ENCODE measurements around the gene ODF2L. TPM values are rescaled to one million over a fixed set of nuclear protein-coding genes. Genes with fewer than 3 reads are reported as not detected.

ODF2L gene
- total RNA-seq, 2 experiments from 2014 or later: 68.1 to 71.2 TPM

- ChIA-PET POLR2A (no interaction called here), CTCF (interaction anchor here (2.0 kb wide), 1 partner anchor 329 kb away, joined by 5 read pairs; the partner anchor contains the start of gene SH3GLB1)
- Mint-ChIP-seq H3K36me3 (ENCODE audit: low read depth) (peaks cover 67% of the 10 kb centered on the region), H3K27ac (no peak overlapping the region), H3K4me3 (no peak overlapping the region), H3K27me3 (no peaks in the 10 kb centered on the region), H3K9me3 (no peaks in the 10 kb centered on the region), H3K4me1 (ENCODE audit: low read depth) (peaks cover 6% of the 10 kb centered on the region)
- Histone ChIP-seq H3K27ac (ENCODE audit: low read depth in 1 of 2, low read length in 2 of 2) (no peak overlapping the region), H3K4me1 (ENCODE audit: insufficient read depth, low read length) (no peaks in the 10 kb centered on the region), H3K36me3 (ENCODE audit: insufficient read depth, low read length) (peaks cover 30% of the 10 kb centered on the region), H3K4me3 (ENCODE audit: low read length) (no peak overlapping the region), H3K27me3 (ENCODE audit: control insufficient read depth in 1 of 2, insufficient read depth in 2 of 2, low read length in 2 of 2) (no peaks in the 10 kb centered on the region), H3K9me3 (ENCODE audit: control insufficient read depth in 1 of 2, insufficient read depth in 1 of 2, low read length in 2 of 2) (peaks cover 0 to 7% of the 10 kb centered on the region in 2 experiments)
- intact Hi-C loops (cut with DNase I, micrococcal nuclease): loop anchor here in 1 of 2 experiments (10.0 kb wide), 2 partner anchors 459 to 709 kb away; no protein-coding TSS in a partner anchor
- no peak for TF ChIP-seq CTCF (IDR thresholded peaks at IDR 0.05)
- DNase-seq: no peak
- no peak for ATAC-seq (ENCODE audit: poor library complexity)
These were observed 20.4 kb downstream of the ODF2L start for GRCh38 chr1:86375688-86376087.

DNA sequence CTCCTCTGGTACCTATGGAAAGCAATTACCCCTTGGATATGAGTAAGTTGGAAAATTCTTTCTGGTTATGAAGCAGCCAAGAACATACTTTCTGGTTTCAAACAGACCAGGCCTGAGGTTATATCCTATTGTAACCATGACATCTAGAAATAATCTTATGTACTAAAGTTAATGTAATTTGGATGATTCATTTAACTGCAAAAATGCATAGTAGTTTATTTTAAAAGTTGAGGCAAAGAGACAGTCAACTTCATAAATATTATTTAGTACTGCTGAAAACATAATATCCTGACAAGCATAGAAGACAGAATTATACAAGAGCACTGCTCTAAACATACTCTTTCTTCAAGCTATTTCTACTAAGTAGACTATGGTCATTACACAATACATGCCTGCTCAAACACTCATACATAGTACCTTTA is 25.5 kb downstream of the ODF2L start:
- no peaks in the 10 kb centered on the region for H3K27me3 ChIP-seq (ENCODE audit: control insufficient read depth in 1 of 2, insufficient read depth in 2 of 2, low read length in 2 of 2)
- TF ChIP-seq CTCF (IDR thresholded peaks at IDR 0.05): no peak
- intact Hi-C loops (cut with DNase I, micrococcal nuclease): loop anchor here in 1 of 2 experiments (10.0 kb wide), 2 partner anchors 464 to 714 kb away; no protein-coding TSS in a partner anchor
- H3K9me3 Mint-ChIP-seq: no peaks in the 10 kb centered on the region
- H3K4me1 ChIP-seq (ENCODE audit: insufficient read depth, low read length): no peaks in the 10 kb centered on the region
- H3K4me3 ChIP-seq (ENCODE audit: low read length): no peak overlapping the region
- DNase-seq (no peak), ATAC-seq (ENCODE audit: poor library complexity) (no peak)
- peaks cover 57% of the 10 kb centered on the region for H3K36me3 Mint-ChIP-seq (ENCODE audit: low read depth)
- no peak overlapping the region for H3K4me3 Mint-ChIP-seq
- ChIA-PET CTCF (no interaction called here), POLR2A (no interaction called here)
- H3K9me3 ChIP-seq (ENCODE audit: control insufficient read depth in 1 of 2, insufficient read depth in 1 of 2, low read length in 2 of 2): no peaks in the 10 kb centered on the region
- H3K27ac Mint-ChIP-seq: no peak overlapping the region
- no peak overlapping the region for H3K27ac ChIP-seq (ENCODE audit: low read depth in 1 of 2, low read length in 2 of 2)
- peaks cover 32% of the 10 kb centered on the region for H3K36me3 ChIP-seq (ENCODE audit: insufficient read depth, low read length)
- H3K27me3 Mint-ChIP-seq: no peaks in the 10 kb centered on the region
- H3K4me1 Mint-ChIP-seq (ENCODE audit: low read depth): no peaks in the 10 kb centered on the region

DNA sequence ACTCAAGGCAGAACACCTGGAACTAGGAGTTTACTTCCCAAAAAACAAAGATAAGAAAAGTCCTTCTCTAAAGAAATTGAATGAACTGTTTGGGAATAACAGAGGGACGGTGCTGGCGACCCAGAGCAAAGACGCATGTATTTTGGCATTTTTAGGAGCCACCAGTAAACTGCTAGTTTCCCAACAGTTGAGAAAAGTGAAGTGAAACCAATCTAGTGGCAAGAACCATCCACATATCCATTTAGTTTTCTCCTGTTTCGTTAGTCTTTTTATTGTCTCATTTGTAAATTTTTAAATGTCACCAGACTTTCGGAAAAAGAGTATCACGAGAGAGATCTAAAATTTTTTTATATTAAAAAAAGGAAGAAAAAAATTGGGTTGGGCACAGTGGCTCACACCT is 30.2 kb downstream of the ODF2L start:
- CTCF ChIA-PET: no interaction called here
- Mint-ChIP-seq H3K27me3 (no peaks in the 10 kb centered on the region), H3K9me3 (no peaks in the 10 kb centered on the region), H3K36me3 (ENCODE audit: low read depth) (peaks cover 46% of the 10 kb centered on the region), H3K4me1 (ENCODE audit: low read depth) (no peaks in the 10 kb centered on the region), H3K4me3 (no peak overlapping the region), H3K27ac (no peak overlapping the region)
- POLR2A ChIA-PET: no interaction called here
- H3K27me3 ChIP-seq (ENCODE audit: control insufficient read depth in 1 of 2, insufficient read depth in 2 of 2, low read length in 2 of 2): no peaks in the 10 kb centered on the region
- ATAC-seq (ENCODE audit: poor library complexity): no peak
- H3K27ac ChIP-seq (ENCODE audit: low read depth in 1 of 2, low read length in 2 of 2): no peak overlapping the region
- intact Hi-C loops (cut with DNase I, micrococcal nuclease): no loop called here
- H3K4me1 ChIP-seq (ENCODE audit: insufficient read depth, low read length): no peaks in the 10 kb centered on the region
- no peaks in the 10 kb centered on the region for H3K9me3 ChIP-seq (ENCODE audit: control insufficient read depth in 1 of 2, insufficient read depth in 1 of 2, low read length in 2 of 2)
- H3K4me3 ChIP-seq (ENCODE audit: low read length): no peak overlapping the region
- no peak for DNase-seq
- no peak for TF ChIP-seq CTCF (IDR thresholded peaks at IDR 0.05)
- H3K36me3 ChIP-seq (ENCODE audit: insufficient read depth, low read length): peaks cover 20% of the 10 kb centered on the region

Data from CD4-positive, alpha-beta T cell (primary cell).